Measurements from ENCODE around the gene CFLAR. TPM values are rescaled to one million over a fixed set of nuclear protein-coding genes. Genes with fewer than 3 reads are reported as not detected.
A peak's percentile ranks its signal among the peaks of the same experiment; 100 is the strongest.

The CFLAR gene
- total and polyA plus RNA-seq, 9 of the 15 experiments (the other 6 are each of a cell fraction or from before 2014, with no cell fraction given): 27.5 to 102 (median 54.0) TPM

DNA sequence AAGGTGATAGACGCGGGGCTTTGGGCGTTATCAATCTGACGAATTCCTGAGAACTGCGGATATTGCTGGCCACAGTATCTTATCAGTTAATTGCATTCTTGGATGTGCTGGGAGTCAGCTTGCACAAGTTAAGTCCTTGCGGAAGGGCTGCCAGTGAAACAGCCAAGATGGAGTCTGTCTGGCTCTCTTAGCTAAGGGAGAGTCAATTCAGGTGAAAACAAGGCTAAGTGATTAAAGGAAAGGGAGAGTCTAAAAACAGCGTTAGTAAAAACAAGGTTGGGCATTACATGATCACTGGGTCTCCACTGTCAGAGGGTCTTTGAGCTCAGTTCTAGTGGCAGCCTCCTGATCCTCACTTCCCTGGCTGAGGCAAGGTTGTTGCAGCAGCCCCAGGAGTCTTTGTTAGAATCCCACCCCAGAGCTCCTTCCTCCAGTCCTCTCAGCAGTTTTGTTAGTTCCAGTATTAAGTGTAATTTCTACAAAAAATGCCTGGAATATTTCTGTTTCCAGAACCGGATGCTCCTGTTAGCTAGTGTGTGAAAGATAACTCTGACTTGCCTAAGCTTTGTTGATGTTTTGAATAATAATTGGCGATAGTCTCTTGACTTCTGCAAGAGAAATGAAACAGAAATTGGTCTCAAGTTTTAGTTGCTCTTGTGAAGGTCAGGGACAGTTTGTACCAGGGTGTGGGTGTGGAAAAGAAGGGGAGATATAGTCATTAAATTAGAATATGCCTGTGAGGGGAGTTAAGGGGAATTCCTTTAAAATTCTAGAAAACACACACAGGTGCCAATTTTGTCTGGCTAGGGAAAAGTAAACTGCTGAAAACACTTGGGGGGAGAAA lies 10.6 kb downstream of the CFLAR start (continued):
- TF ChIP-seq, protein P1, sequence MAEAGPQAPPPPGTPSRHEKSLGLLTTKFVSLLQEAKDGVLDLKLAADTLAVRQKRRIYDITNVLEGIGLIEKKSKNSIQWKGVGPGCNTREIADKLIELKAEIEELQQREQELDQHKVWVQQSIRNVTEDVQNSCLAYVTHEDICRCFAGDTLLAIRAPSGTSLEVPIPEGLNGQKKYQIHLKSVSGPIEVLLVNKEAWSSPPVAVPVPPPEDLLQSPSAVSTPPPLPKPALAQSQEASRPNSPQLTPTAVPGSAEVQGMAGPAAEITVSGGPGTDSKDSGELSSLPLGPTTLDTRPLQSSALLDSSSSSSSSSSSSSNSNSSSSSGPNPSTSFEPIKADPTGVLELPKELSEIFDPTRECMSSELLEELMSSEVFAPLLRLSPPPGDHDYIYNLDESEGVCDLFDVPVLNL (CRISPR knock-in tag; IDR thresholded peaks at IDR 0.05; ENCODE audit: low read depth): no peak
- TF ChIP-seq, protein P2, sequence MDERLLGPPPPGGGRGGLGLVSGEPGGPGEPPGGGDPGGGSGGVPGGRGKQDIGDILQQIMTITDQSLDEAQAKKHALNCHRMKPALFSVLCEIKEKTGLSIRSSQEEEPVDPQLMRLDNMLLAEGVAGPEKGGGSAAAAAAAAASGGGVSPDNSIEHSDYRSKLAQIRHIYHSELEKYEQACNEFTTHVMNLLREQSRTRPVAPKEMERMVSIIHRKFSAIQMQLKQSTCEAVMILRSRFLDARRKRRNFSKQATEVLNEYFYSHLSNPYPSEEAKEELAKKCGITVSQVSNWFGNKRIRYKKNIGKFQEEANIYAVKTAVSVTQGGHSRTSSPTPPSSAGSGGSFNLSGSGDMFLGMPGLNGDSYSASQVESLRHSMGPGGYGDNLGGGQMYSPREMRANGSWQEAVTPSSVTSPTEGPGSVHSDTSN (CRISPR knock-in tag; IDR thresholded peaks at IDR 0.05; ENCODE audit: low read depth): no peak
- TF ChIP-seq, protein P2 (tag; conservative IDR thresholded peaks at IDR 0.05; ENCODE audit: low read depth): peak; percentile 73
- TF ChIP-seq KLF13 (tag; IDR thresholded peaks at IDR 0.05; ENCODE audit: borderline replicate concordance, low read depth): peak; percentile 95
- TF ChIP-seq, protein P3, sequence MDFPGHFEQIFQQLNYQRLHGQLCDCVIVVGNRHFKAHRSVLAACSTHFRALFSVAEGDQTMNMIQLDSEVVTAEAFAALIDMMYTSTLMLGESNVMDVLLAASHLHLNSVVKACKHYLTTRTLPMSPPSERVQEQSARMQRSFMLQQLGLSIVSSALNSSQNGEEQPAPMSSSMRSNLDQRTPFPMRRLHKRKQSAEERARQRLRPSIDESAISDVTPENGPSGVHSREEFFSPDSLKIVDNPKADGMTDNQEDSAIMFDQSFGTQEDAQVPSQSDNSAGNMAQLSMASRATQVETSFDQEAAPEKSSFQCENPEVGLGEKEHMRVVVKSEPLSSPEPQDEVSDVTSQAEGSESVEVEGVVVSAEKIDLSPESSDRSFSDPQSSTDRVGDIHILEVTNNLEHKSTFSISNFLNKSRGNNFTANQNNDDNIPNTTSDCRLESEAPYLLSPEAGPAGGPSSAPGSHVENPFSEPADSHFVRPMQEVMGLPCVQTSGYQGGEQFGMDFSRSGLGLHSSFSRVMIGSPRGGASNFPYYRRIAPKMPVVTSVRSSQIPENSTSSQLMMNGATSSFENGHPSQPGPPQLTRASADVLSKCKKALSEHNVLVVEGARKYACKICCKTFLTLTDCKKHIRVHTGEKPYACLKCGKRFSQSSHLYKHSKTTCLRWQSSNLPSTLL (IDR thresholded peaks at IDR 0.05): no peak
- no peak for TF ChIP-seq CBFB (CRISPR knock-in tag; IDR thresholded peaks at IDR 0.05)
- 0 out of 2 replicates have a peak, but pooled peaks have one; percentile 60 for TF ChIP-seq FOXJ2 (tag; IDR thresholded peaks at IDR 0.05)
- no peak for TF ChIP-seq HNRNPH1 (optimal IDR thresholded peaks at IDR 0.05; ENCODE audit: low read depth, low read length)
- TF ChIP-seq HDAC2 (IDR thresholded peaks at IDR 0.05): no peak
- TF ChIP-seq C11orf30 (IDR thresholded peaks at IDR 0.05; ENCODE audit: low read depth): no peak
- TF ChIP-seq MAFF (IDR thresholded peaks at IDR 0.05; ENCODE audit: low read length): no peak
- no peak for TF ChIP-seq ZNF224 (CRISPR knock-in tag; IDR thresholded peaks at IDR 0.05)
- 0 out of 4 replicates have a peak, but pooled peaks of 1 of the 2 experiments have one; percentile 16 for TF ChIP-seq TBL1XR1 (IDR thresholded peaks at IDR 0.05; ENCODE audit: low read length in 2 of 2)
- TF ChIP-seq ELF4 (CRISPR knock-in tag; IDR thresholded peaks at IDR 0.05): peak; percentile 98
- TF ChIP-seq ZNF586 (CRISPR knock-in tag; conservative IDR thresholded peaks at IDR 0.05): peak; percentile 94
- TF ChIP-seq HMGN3 (IDR thresholded peaks at IDR 0.05; ENCODE audit: borderline replicate concordance, extremely low read depth, insufficient read length, low read depth, low read length): no peak
- peak; percentile 87; the same call in 1 of the 2 replicates for TF ChIP-seq ZFPM2 (CRISPR knock-in tag; IDR thresholded peaks at IDR 0.05)
- TF ChIP-seq UBTF (IDR thresholded peaks at IDR 0.05; ENCODE audit: borderline replicate concordance in 1 of 2, low read depth in 2 of 2, low read length in 2 of 2): no peak
- peak; percentile 100 for TF ChIP-seq NR4A1 (CRISPR knock-in tag; IDR thresholded peaks at IDR 0.05)
- peak; percentile 100 for TF ChIP-seq NR4A1 (tag; IDR thresholded peaks at IDR 0.05)

All from K562 (cell line).